K562 (cell line): ENCODE results near the gene SLC4A2. TPM values are rescaled to one million over a fixed set of nuclear protein-coding genes. Genes with fewer than 3 reads are reported as not detected.

ENCODE experiments used
- ARHGAP35 ChIP-seq: fragments of 450-650 bp; IDR thresholded peaks from 2 replicates; pipeline ENCODE4 v1.6.1; 2018; ENCODE audit not compliant: partially characterized antibody
- CBFA2T2 ChIP-seq: fragments of 450-650 bp; conservative IDR thresholded peaks from 2 replicates; pipeline ENCODE4 v1.6.1; 2017; ENCODE audit warnings: mild to moderate bottlenecking
- CC2D1A ChIP-seq: fragments of 450-650 bp; IDR thresholded peaks from 2 replicates; pipeline ENCODE4 v1.6.1; 2017; ENCODE audit warnings: mild to moderate bottlenecking
- CHCHD3 ChIP-seq: fragments of 250-450 bp; sonication (Bioruptor Pico); IDR thresholded peaks from 2 replicates; pipeline ENCODE4 v2.1.2; 2022; ENCODE audit warnings: mild to moderate bottlenecking
- E2F1 ChIP-seq: sonication (generic); formaldehyde crosslinking; IDR thresholded peaks from 2 replicates; pipeline ENCODE4 v1.8.1; 2023; ENCODE audit warnings: mild to moderate bottlenecking, missing genetic modification reagents, moderate library complexity
- ELF1 ChIP-seq: fragments of 200-800 bp; sonication (Bioruptor generic); IDR thresholded peaks from 2 replicates; pipeline ENCODE4 v1.6.1; 2016; ENCODE audit warnings: missing genetic modification characterization, missing compliant biosample characterization
- ESRRA ChIP-seq: fragments of 450-650 bp; IDR thresholded peaks from 2 replicates; pipeline ENCODE4 v1.6.1; 2014; ENCODE audit warnings: low read depth, mild to moderate bottlenecking, moderate library complexity, borderline replicate concordance
- FOXA3 ChIP-seq, 2 experiments: fragments of 450-650 bp in 1 of 2; sonication (generic) in 1 of 2; formaldehyde crosslinking; IDR thresholded peaks in 1 of 2; conservative IDR thresholded peaks in 1 of 2; 2 replicates each; pipeline versions ENCODE4 v1.4.0 to v1.8.0; 2020 to 2022; ENCODE audit warnings: mild to moderate bottlenecking in 2 of 2, missing genetic modification reagents in 1 of 2
- FOXJ2 ChIP-seq: fragments of 200-800 bp; sonication (Bioruptor generic); IDR thresholded peaks from 2 replicates; pipeline ENCODE4 v1.6.1; 2016; ENCODE audit warnings: missing genetic modification characterization, missing compliant biosample characterization
- GABPB1 ChIP-seq: sonication (generic); formaldehyde crosslinking; IDR thresholded peaks from 2 replicates; pipeline ENCODE4 v1.8.0; 2022; ENCODE audit warnings: mild to moderate bottlenecking, missing genetic modification reagents
- GATAD2B ChIP-seq: fragments of 450-650 bp; IDR thresholded peaks from 2 replicates; pipeline ENCODE4 v1.6.1; 2017; ENCODE audit warnings: mild to moderate bottlenecking, borderline replicate concordance
- KDM4B ChIP-seq, 2 experiments: fragments of 450-650 bp in 1 of 2; sonication (generic) in 1 of 2; IDR thresholded peaks; 2 replicates each; pipeline ENCODE4 v1.6.1; 2016 to 2017; ENCODE audit warnings: borderline replicate concordance in 2 of 2, antibody characterized with exemption in 1 of 2, low read depth in 1 of 2, mild to moderate bottlenecking in 1 of 2
- MBD2 ChIP-seq: sonication (generic); IDR thresholded peaks from 2 replicates; pipeline ENCODE4 v1.6.1; 2016; ENCODE audit warnings: low read depth, borderline replicate concordance
- PHF8 ChIP-seq: fragments of 200-600 bp; sonication (generic); IDR thresholded peaks from 2 replicates; pipeline ENCODE4 v1.6.1; 2012; ENCODE audit warnings: mixed run types, mild to moderate bottlenecking, inconsistent platforms, low read length, moderate library complexity, borderline replicate concordance
- POLR2G ChIP-seq: fragments of 200-400 bp; formaldehyde crosslinking; IDR thresholded peaks from 2 replicates; pipeline ENCODE4 v1.6.1; 2017; ENCODE audit warnings: low read depth, mild to moderate bottlenecking, antibody characterized with exemption, low read length, moderate library complexity
- POU5F1 ChIP-seq: fragments of 150-350 bp; IDR thresholded peaks from 2 replicates; pipeline ENCODE4 v1.6.1; 2014; ENCODE audit warnings: borderline replicate concordance, low read length, low read depth, mild to moderate bottlenecking; ENCODE audit not compliant: partially characterized antibody
- RBM34 ChIP-seq: fragments of 200-400 bp; formaldehyde crosslinking; IDR thresholded peaks from 2 replicates; pipeline ENCODE4 v1.6.1; 2018; ENCODE audit warnings: low read length, borderline replicate concordance; ENCODE audit not compliant: insufficient read depth
- SMAD1 ChIP-seq: fragments of 150-350 bp; IDR thresholded peaks from 2 replicates; pipeline ENCODE4 v1.6.1; 2014; ENCODE audit warnings: low read length, low read depth; ENCODE audit not compliant: partially characterized antibody
- SOX6 ChIP-seq: fragments of 450-650 bp; IDR thresholded peaks from 2 replicates; pipeline ENCODE4 v1.6.1; 2014; ENCODE audit warnings: mild to moderate bottlenecking
- TSHZ1 ChIP-seq: fragments of 250-450 bp; sonication (Bioruptor Pico); IDR thresholded peaks from 2 replicates; pipeline ENCODE4 v1.4.0; 2020; ENCODE audit warnings: mild to moderate bottlenecking, moderate library complexity
- ZNF384 ChIP-seq: IDR thresholded peaks from 2 replicates; pipeline ENCODE4 v1.6.1; 2012; ENCODE audit warnings: low read depth, low read length, improper control_type of control experiment
- ZNF551 ChIP-seq: fragments of 250-450 bp; sonication (Bioruptor Pico); IDR thresholded peaks from 2 replicates; pipeline ENCODE4 v1.5.0; 2021; ENCODE audit warnings: mild to moderate bottlenecking, moderate library complexity
- ZNF561 ChIP-seq: fragments of 450-650 bp; formaldehyde crosslinking; conservative IDR thresholded peaks from 2 replicates; pipeline ENCODE4 v1.4.0; 2020; ENCODE audit warnings: mild to moderate bottlenecking, moderate library complexity
- ZNF589 ChIP-seq: fragments of 200-800 bp; sonication (Bioruptor generic); IDR thresholded peaks from 2 replicates; pipeline ENCODE4 v1.6.1; 2016; ENCODE audit warnings: low read depth, missing genetic modification characterization, missing compliant biosample characterization
- polyA plus RNA-seq, 8 experiments: library from polyadenylated mRNA; depleted of rRNA in 4 of 8; stranded (reverse) in 5 of 8; unstranded in 3 of 8; fragments of >200 nt; fragmentation: Nextera tagmentation in 2 of 8; fragmentation: Illumina TruSeq in 1 of 8; extraction: Ambion mirVana in 2 of 8; extraction: Trizol in 1 of 8; gene quantifications; 2 replicates each; pipeline versions ENCODE4 v1.2.1 to v1.2.3, GENCODE V29; 2011 to 2014; ENCODE audit warnings: inconsistent platforms in 1 of 8, missing spikeins in 1 of 8
- total RNA-seq, 7 experiments: library from RNA; depleted of rRNA in 6 of 7; stranded (reverse); fragments of >200 nt in 6 of 7; fragmentation: Illumina TruSeq in 2 of 7; extraction: Trizol in 2 of 7; gene quantifications; 2 replicates each; pipeline versions ENCODE4 v1.2.1 to v1.2.3, GENCODE V29; 2011 to 2021; ENCODE audit warnings: low replicate concordance in 1 of 7

SLC4A2 gene
- total and polyA plus RNA-seq, 9 of the 15 experiments (the other 6 are each of a cell fraction or from before 2014, with no cell fraction given), result 11.4 to 375 (median 130) TPM

GRCh38 chr7:151087245-151088018, 28.0 kb downstream of the SLC4A2 start (continued):
- TF ChIP-seq TSHZ1 (CRISPR knock-in tag) (no peak), CHCHD3 (CRISPR knock-in tag) (no peak), KDM4B (IDR thresholded peaks at IDR 0.05; ENCODE audit: borderline replicate concordance in 2 of 2, low read depth in 1 of 2) (no peak), GABPB1 (CRISPR knock-in tag) (peak; percentile 68), E2F1 (CRISPR knock-in tag) (peak; percentile 68), FOXA3 (CRISPR knock-in tag; conservative IDR thresholded peaks at IDR 0.05 in 1 of 2, IDR thresholded peaks at IDR 0.05 in 1 of 2) (0 out of 4 replicates have a peak, but pooled peaks of 1 of the 2 experiments have one; percentile 9), MBD2 (no peak), FOXJ2 (no peak), ZNF551 (no peak), CC2D1A (no peak), SMAD1 (no peak), PHF8 (peak; percentile 42; the same call in 1 of the 2 replicates), POLR2G (peak; percentile 82), ESRRA (peak; percentile 74; the same call in 1 of the 2 replicates), CBFA2T2 (0 out of 2 replicates have a peak, but pooled peaks have one; percentile 9), ZNF384 (no peak), ZNF589 (CRISPR knock-in tag) (peak; percentile 22; the same call in 1 of the 2 replicates), ARHGAP35 (peak; percentile 64), GATAD2B (no peak), ZNF561 (CRISPR knock-in tag) (no peak), POU5F1 (no peak), ELF1 (tag) (no peak), SOX6 (peak; percentile 63; the same call in 1 of the 2 replicates), RBM34 (no peak)
